Measurements from ENCODE around the gene ABLIM2. TPM values are rescaled to one million over a fixed set of nuclear protein-coding genes. Genes with fewer than 3 reads are reported as not detected.

ABLIM2 gene
- total and polyA plus RNA-seq, 2 donors (not counting 1 experiment from before 2014, with no cell fraction given): 3.3 to 79.0 TPM

- POLR2A ChIA-PET: no interaction called here
- DNase-seq: no peak
These were observed 151.0 kb downstream of the ABLIM2 start for GRCh38 chr4:8007581-8007980.

GRCh38 chr4:8006471-8006870, 152.1 kb downstream of the ABLIM2 start:
- WGBS (ENCODE audit: insufficient coverage): 79% methylated on average over 11 of the region's 12 CpGs
- Histone ChIP-seq H3K4me3 (ENCODE audit: control extremely low read depth in 1 of 5, extremely low read depth in 1 of 5, insufficient read depth in 1 of 5, low read depth in 2 of 5, low read length in 4 of 5) (no peak overlapping the region), H3K27ac (ENCODE audit: low read length in 2 of 2) (no peak overlapping the region), H3K4me2 (replicated peaks; ENCODE audit: low read depth, low read length, poor library complexity, severe bottlenecking) (no peak overlapping the region), H3K9me3 (ENCODE audit: control extremely low read depth in 1 of 3, control insufficient read depth in 2 of 3, insufficient read depth in 1 of 3, low read length in 2 of 3) (no peaks in the 10 kb centered on the region), H3K27me3 (replicated peaks in 1 of 4; ENCODE audit: control extremely low read depth in 1 of 4, control insufficient read depth in 3 of 4, insufficient read depth in 4 of 4, low read length in 3 of 4) (no peaks in the 10 kb centered on the region), H3K9ac (ENCODE audit: low read length) (no peak overlapping the region), H4K20me1 (ENCODE audit: control insufficient read depth, insufficient read depth, low read length, poor library complexity, severe bottlenecking) (no peaks in the 10 kb centered on the region), H3K79me2 (ENCODE audit: control insufficient read depth, insufficient read depth, low read length) (no peaks in the 10 kb centered on the region), H3K4me1 (ENCODE audit: control insufficient read depth in 2 of 2, insufficient read depth in 2 of 2, low read length in 2 of 2) (no peaks in the 10 kb centered on the region), H2AFZ (ENCODE audit: insufficient read depth, low read depth, low read length, poor library complexity, severe bottlenecking) (no peak overlapping the region), H3K36me3 (replicated peaks in 1 of 2; ENCODE audit: control extremely low read depth in 1 of 2, control insufficient read depth in 1 of 2, extremely low read depth in 1 of 2, insufficient read depth in 2 of 2, low read length in 1 of 2) (no peaks in the 10 kb centered on the region)
- Mint-ChIP-seq H3K4me3 (no peak overlapping the region), H3K27me3 (peaks cover 3% of the 10 kb centered on the region), H3K27ac (no peak overlapping the region), H3K9me3 (ENCODE audit: insufficient read depth) (no peaks in the 10 kb centered on the region), H3K4me1 (no peaks in the 10 kb centered on the region)
- DNase-seq: no peak
- ChIA-PET CTCF (no interaction called here), POLR2A (no interaction called here)
- no peak for ATAC-seq (ENCODE audit: low read depth)
- intact Hi-C loops (cut with micrococcal nuclease): no loop called here
- TF ChIP-seq EZH2 (IDR thresholded peaks at IDR 0.05; ENCODE audit: borderline replicate concordance, insufficient read depth, low read depth, low read length, poor library complexity, severe bottlenecking): no peak

More at GRCh38 chr4:8007581-8007980, 151.0 kb downstream of the ABLIM2 start:
- TF ChIP-seq CTCF (IDR thresholded peaks at IDR 0.05) (no peak), EZH2 (IDR thresholded peaks at IDR 0.05; ENCODE audit: borderline replicate concordance, insufficient read depth, low read depth, low read length, poor library complexity, severe bottlenecking) (no peak)
- intact Hi-C loops (cut with micrococcal nuclease): no loop called here
- H3K27me3 ChIP-seq (replicated peaks in 1 of 4; ENCODE audit: control extremely low read depth in 1 of 4, control insufficient read depth in 3 of 4, insufficient read depth in 4 of 4, low read length in 3 of 4): no peaks in the 10 kb centered on the region
- Mint-ChIP-seq H3K4me1 (no peaks in the 10 kb centered on the region), H3K4me3 (no peak overlapping the region), H3K9me3 (ENCODE audit: insufficient read depth) (no peaks in the 10 kb centered on the region), H3K27me3 (peaks cover 3% of the 10 kb centered on the region), H3K27ac (no peak overlapping the region)
- no peak overlapping the region for H2AFZ ChIP-seq (ENCODE audit: insufficient read depth, low read depth, low read length, poor library complexity, severe bottlenecking)
- 76% methylated on average over 8 of the region's 11 CpGs for WGBS (ENCODE audit: insufficient coverage)
- CTCF ChIA-PET: no interaction called here
- no peaks in the 10 kb centered on the region for H3K4me1 ChIP-seq (ENCODE audit: control insufficient read depth in 2 of 2, insufficient read depth in 2 of 2, low read length in 2 of 2)
- ATAC-seq (ENCODE audit: low read depth): no peak
- no peaks in the 10 kb centered on the region for H3K79me2 ChIP-seq (ENCODE audit: control insufficient read depth, insufficient read depth, low read length)
- no peaks in the 10 kb centered on the region for H3K36me3 ChIP-seq (replicated peaks in 1 of 2; ENCODE audit: control extremely low read depth in 1 of 2, control insufficient read depth in 1 of 2, extremely low read depth in 1 of 2, insufficient read depth in 2 of 2, low read length in 1 of 2)
- H4K20me1 ChIP-seq (ENCODE audit: control insufficient read depth, insufficient read depth, low read length, poor library complexity, severe bottlenecking): no peaks in the 10 kb centered on the region
- no peaks in the 10 kb centered on the region for H3K9me3 ChIP-seq (ENCODE audit: control extremely low read depth in 1 of 3, control insufficient read depth in 2 of 3, insufficient read depth in 1 of 3, low read length in 2 of 3)
- no peak overlapping the region for H3K27ac ChIP-seq (ENCODE audit: low read length in 2 of 2)
- no peak overlapping the region for H3K9ac ChIP-seq (ENCODE audit: low read length)
- no peak overlapping the region for H3K4me3 ChIP-seq (ENCODE audit: control extremely low read depth in 1 of 5, extremely low read depth in 1 of 5, insufficient read depth in 1 of 5, low read depth in 2 of 5, low read length in 4 of 5)
- no peak overlapping the region for H3K4me2 ChIP-seq (replicated peaks; ENCODE audit: low read depth, low read length, poor library complexity, severe bottlenecking)
